Keratinocyte (primary cell): ENCODE results near the gene METAP1. TPM values are rescaled to one million over a fixed set of nuclear protein-coding genes. Genes with fewer than 3 reads are reported as not detected.
A peak's percentile ranks its signal among the peaks of the same experiment; 100 is the strongest.

Experiments used
- DNase-seq: peaks from one replicate; pipeline ENCODE4 v3.0.0-alpha.2; 2011; ENCODE audit warnings: low read depth, missing footprints, low spot score
- FAIRE-seq: peaks from 2 replicates; lab custom pipeline; 2011; peaks lifted over from hg19 to GRCh38; lab: Jason Lieb, UNC
- H2AFZ ChIP-seq: 2 replicates; pipeline ENCODE4 v1.6.0; 2012; ENCODE audit warnings: low read length, control low read depth, inconsistent platforms; ENCODE audit not compliant: control insufficient read depth
- H3K27ac ChIP-seq: 2 replicates; pipeline ENCODE4 v1.5.1; 2011; ENCODE audit warnings: low read length; ENCODE audit not compliant: control insufficient read depth, insufficient read depth
- H3K27me3 ChIP-seq: 3 replicates; pipeline ENCODE4 v1.6.0; 2011; ENCODE audit warnings: low read length; ENCODE audit not compliant: control insufficient read depth, insufficient read depth; ENCODE audit errors: extremely low read depth
- H3K36me3 ChIP-seq, 2 experiments: 2 replicates in 1 of 2; 3 replicates in 1 of 2; pipeline ENCODE4 v1.5.1; 2011; ENCODE audit warnings: low read length in 2 of 2, mild to moderate bottlenecking in 1 of 2; ENCODE audit not compliant: control insufficient read depth in 2 of 2, insufficient read depth in 2 of 2; ENCODE audit errors: extremely low read depth in 1 of 2
- H3K4me1 ChIP-seq: 3 replicates; pipeline ENCODE4 v1.5.1; 2011; ENCODE audit warnings: low read length; ENCODE audit not compliant: control insufficient read depth, insufficient read depth; ENCODE audit errors: extremely low read depth
- H3K4me2 ChIP-seq: 3 replicates; pipeline ENCODE4 v1.6.0; 2011; ENCODE audit warnings: low read depth, low read length; ENCODE audit not compliant: control insufficient read depth, insufficient read depth; ENCODE audit errors: extremely low read depth
- H3K4me3 ChIP-seq, 3 experiments: fragments of 200-600 bp in 1 of 3; sonication (generic) in 1 of 3; 2 replicates in 2 of 3; 3 replicates in 1 of 3; pipeline ENCODE4 v1.5.1; 2011 to 2016; ENCODE audit warnings: low read length in 3 of 3, mild to moderate bottlenecking in 3 of 3, control low read depth in 2 of 3, inconsistent platforms in 1 of 3, low read depth in 1 of 3, mixed read lengths in 1 of 3, mixed run types in 1 of 3, moderate library complexity in 1 of 3; ENCODE audit not compliant: control insufficient read depth in 2 of 3, insufficient read depth in 2 of 3; ENCODE audit errors: extremely low read depth in 1 of 3
- H3K79me2 ChIP-seq: 2 replicates; pipeline ENCODE4 v1.6.0; 2012; ENCODE audit warnings: low read length; ENCODE audit not compliant: control insufficient read depth, insufficient read depth
- H3K9ac ChIP-seq: 3 replicates; pipeline ENCODE4 v1.6.0; 2011; ENCODE audit warnings: low read length; ENCODE audit not compliant: control insufficient read depth, insufficient read depth; ENCODE audit errors: extremely low read depth
- H3K9me1 ChIP-seq: 3 replicates; pipeline ENCODE4 v1.6.0; 2011; ENCODE audit warnings: low read length; ENCODE audit not compliant: control insufficient read depth, insufficient read depth; ENCODE audit errors: extremely low read depth
- H3K9me3 ChIP-seq: 2 replicates; pipeline ENCODE4 v1.5.1; 2012; ENCODE audit warnings: low read depth, low read length; ENCODE audit not compliant: control insufficient read depth
- H4K20me1 ChIP-seq: 3 replicates; pipeline ENCODE4 v1.6.0; 2011; ENCODE audit warnings: low read length; ENCODE audit not compliant: control insufficient read depth, insufficient read depth; ENCODE audit errors: extremely low read depth
- EZH2 ChIP-seq: IDR thresholded peaks from one replicate; pipeline ENCODE4 v1.6.1; 2012; ENCODE audit warnings: inconsistent platforms, mild to moderate bottlenecking, low read length, moderate library complexity
- dilution Hi-C: fragments of 300-500 bp; cut with MboI; formaldehyde crosslinking; loops from one replicate; pipeline ENCODE4 v1.7.0; 2020; ENCODE audit warnings: low sequenced_read_pairs; ENCODE audit not compliant: extremely low pct_ligation_motif_present
- polyA plus RNA-seq, 5 experiments: library from polyadenylated mRNA; depleted of rRNA in 3 of 5; stranded (reverse) in 3 of 5; stranded (forward) in 1 of 5; unstranded in 1 of 5; fragments of >200 nt; gene quantifications; 1 replicate in 1 of 5; 2 replicates in 3 of 5; 3 replicates in 1 of 5; pipeline versions ENCODE4 v1.2.1 to v1.2.3, GENCODE V29; 2011 to 2012; ENCODE audit warnings: missing spikeins in 2 of 5, low read depth in 1 of 5, low replicate concordance in 1 of 5
- TF ChIP-seq, protein P1 (sequence below), 3 experiments: IDR thresholded peaks in 1 of 3; conservative IDR thresholded peaks in 1 of 3; optimal IDR thresholded peaks in 1 of 3; 2 replicates in 2 of 3; 3 replicates in 1 of 3; pipeline versions ENCODE3 to v1.5.1; 2011; ENCODE audit warnings: low read length in 3 of 3, mild to moderate bottlenecking in 3 of 3, moderate library complexity in 2 of 3, control low read depth in 1 of 3, inconsistent platforms in 1 of 3; ENCODE audit not compliant: insufficient read depth in 2 of 3; ENCODE audit errors: extremely low read depth in 1 of 3

The METAP1 gene
- polyA plus RNA-seq, 1 donor (not counting 4 experiments of a cell fraction or from before 2014, with no cell fraction given) = 89.4 TPM

DNA sequence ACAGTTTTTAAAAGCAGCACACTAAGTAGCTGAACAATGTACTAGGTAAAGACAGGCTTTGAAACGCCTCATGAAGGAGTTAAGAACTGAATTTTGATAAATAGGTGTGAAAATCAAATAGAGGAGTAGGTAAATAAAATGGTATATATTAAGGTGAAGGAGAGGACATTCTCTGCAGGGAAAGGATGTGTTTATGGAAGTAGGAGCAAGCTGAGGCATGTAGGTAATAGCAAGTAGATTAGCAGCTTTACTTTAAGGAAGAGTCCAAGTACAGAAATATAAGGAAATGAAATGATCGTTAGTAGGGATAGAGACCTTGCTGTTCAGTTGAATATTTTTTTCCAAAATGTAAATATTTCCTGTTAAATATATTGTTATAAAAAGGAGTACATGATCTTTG lies 12.5 kb downstream of the METAP1 start:
- peak overlapping the region in 2 of 3 experiments; percentile 43 to 53 for H3K4me3 ChIP-seq
- H3K27ac ChIP-seq = peak overlapping the region; percentile 26
- FAIRE-seq (no peak), DNase-seq (no peak)
- peak overlapping the region; percentile 9 for H3K9ac ChIP-seq
- no peaks in the 10 kb centered on the region for H3K9me1 ChIP-seq
- peaks cover 5% of the 10 kb centered on the region for H4K20me1 ChIP-seq
- peaks cover 24% of the 10 kb centered on the region for H3K4me1 ChIP-seq
- dilution Hi-C loops = no loop called here
- peak overlapping the region; percentile 78 for H3K4me2 ChIP-seq
- peaks cover 100% of the 10 kb centered on the region for H3K79me2 ChIP-seq
- TF ChIP-seq, protein P1, sequence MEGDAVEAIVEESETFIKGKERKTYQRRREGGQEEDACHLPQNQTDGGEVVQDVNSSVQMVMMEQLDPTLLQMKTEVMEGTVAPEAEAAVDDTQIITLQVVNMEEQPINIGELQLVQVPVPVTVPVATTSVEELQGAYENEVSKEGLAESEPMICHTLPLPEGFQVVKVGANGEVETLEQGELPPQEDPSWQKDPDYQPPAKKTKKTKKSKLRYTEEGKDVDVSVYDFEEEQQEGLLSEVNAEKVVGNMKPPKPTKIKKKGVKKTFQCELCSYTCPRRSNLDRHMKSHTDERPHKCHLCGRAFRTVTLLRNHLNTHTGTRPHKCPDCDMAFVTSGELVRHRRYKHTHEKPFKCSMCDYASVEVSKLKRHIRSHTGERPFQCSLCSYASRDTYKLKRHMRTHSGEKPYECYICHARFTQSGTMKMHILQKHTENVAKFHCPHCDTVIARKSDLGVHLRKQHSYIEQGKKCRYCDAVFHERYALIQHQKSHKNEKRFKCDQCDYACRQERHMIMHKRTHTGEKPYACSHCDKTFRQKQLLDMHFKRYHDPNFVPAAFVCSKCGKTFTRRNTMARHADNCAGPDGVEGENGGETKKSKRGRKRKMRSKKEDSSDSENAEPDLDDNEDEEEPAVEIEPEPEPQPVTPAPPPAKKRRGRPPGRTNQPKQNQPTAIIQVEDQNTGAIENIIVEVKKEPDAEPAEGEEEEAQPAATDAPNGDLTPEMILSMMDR (optimal IDR thresholded peaks at IDR 0.05 in 1 of 3, IDR thresholded peaks at IDR 0.05 in 1 of 3, conservative IDR thresholded peaks at IDR 0.05 in 1 of 3; ENCODE audit: extremely low read depth in 1 of 3, insufficient read depth in 2 of 3, low read length in 3 of 3) = no peak
- no peak for TF ChIP-seq EZH2
- peaks cover 2% of the 10 kb centered on the region in 2 experiments for H3K36me3 ChIP-seq
- no peak overlapping the region for H2AFZ ChIP-seq
- no peaks in the 10 kb centered on the region for H3K27me3 ChIP-seq
- H3K9me3 ChIP-seq = no peaks in the 10 kb centered on the region

DNA sequence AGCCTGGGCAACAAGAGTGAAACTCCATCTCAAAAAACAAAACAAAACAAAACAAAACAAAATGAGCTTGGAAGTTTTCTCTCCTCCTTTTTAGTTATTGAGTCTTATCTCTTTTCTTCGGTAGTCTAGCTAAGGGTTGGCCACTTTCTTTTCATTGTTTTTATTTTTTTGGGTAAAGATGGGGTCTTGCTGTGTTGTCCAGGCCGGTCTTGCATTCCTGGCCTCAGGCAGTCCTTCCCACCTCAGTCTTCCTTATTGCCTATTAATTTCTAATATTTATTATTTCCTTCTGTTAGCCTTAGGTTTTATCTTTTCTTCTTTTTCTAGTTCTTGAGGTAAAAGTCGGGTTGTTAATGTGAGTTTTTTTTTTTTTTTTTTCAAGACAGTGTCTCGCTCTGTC lies 16.4 kb downstream of the METAP1 start:
- FAIRE-seq (no peak), DNase-seq (no peak)
- no peak overlapping the region for H3K4me3 ChIP-seq
- H3K79me2 ChIP-seq = peaks cover 99% of the 10 kb centered on the region
- H4K20me1 ChIP-seq = peaks cover 11% of the 10 kb centered on the region
- H3K9me1 ChIP-seq = no peaks in the 10 kb centered on the region
- H3K9me3 ChIP-seq = no peaks in the 10 kb centered on the region
- H3K27me3 ChIP-seq = no peaks in the 10 kb centered on the region
- no peak overlapping the region for H3K4me2 ChIP-seq
- H3K27ac ChIP-seq = no peak overlapping the region
- no peak overlapping the region for H3K9ac ChIP-seq
- H2AFZ ChIP-seq = no peak overlapping the region
- peaks cover 15% of the 10 kb centered on the region for H3K4me1 ChIP-seq
- TF ChIP-seq, protein P1 (optimal IDR thresholded peaks at IDR 0.05 in 1 of 3, IDR thresholded peaks at IDR 0.05 in 1 of 3, conservative IDR thresholded peaks at IDR 0.05 in 1 of 3; ENCODE audit: extremely low read depth in 1 of 3, insufficient read depth in 2 of 3, low read length in 3 of 3) = no peak
- TF ChIP-seq EZH2 = no peak
- dilution Hi-C loops = no loop called here
- peaks cover 2 to 6% of the 10 kb centered on the region in 2 experiments for H3K36me3 ChIP-seq
